NCI-H146 (cell line): ENCODE data around the gene NR6A1.
"Not testable (repeated sequence)": the region's sequence is repeated elsewhere in the genome, so short reads cannot be mapped to it uniquely, and the experiment has no call there.

Experiments used
- DNase-seq: peaks from one replicate; lab custom pipeline; 2025; lab: John Stamatoyannopoulos, UW

The NR6A1 gene

DNA sequence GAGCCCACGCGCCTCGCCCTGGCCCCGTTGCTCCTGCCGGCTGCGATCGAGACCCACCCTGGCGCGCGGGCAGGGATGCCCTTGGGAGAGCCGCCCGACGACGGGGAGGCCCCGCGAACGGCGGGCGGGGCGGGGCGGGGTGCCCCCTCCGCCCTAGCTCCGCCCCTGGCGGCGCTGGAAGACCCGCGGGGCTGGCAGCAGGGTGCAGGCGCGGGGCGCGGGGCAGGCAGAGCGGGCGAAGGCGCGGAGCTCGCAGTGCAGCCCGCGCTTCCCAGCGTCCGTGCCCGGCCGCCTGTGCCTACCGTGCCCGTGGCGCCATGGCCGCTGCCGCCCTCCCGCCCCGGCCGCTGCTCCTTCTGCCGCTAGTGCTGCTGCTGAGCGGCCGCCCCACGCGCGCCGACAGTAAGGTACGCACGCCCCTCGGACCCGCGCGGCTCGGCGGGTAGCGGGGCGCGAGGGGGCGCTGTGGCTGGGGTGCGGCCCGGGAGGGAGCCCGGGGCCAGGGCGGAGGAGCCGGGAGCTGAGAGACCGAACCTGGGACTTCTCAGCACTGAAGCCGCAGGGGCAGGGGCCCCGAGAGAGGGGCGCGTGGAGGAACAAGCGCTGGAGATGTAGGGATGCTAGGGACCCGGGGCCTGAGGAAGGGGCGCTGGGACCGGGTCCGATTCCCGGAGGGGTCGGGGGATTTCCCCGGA, 6.0 kb upstream of the NR6A1 start, which contains the start of gene OLFML2A:
Gene OLFML2A, plus strand, starts transcription at position 180 of the 695 bp plus-strand sequence. Its CDS starts 138 bp downstream, at position 318.
- DNase-seq = peak; percentile 45

GRCh38 chr9:124776618-124776953, 5.5 kb upstream of the NR6A1 start:
- DNase-seq = no peak

DNA sequence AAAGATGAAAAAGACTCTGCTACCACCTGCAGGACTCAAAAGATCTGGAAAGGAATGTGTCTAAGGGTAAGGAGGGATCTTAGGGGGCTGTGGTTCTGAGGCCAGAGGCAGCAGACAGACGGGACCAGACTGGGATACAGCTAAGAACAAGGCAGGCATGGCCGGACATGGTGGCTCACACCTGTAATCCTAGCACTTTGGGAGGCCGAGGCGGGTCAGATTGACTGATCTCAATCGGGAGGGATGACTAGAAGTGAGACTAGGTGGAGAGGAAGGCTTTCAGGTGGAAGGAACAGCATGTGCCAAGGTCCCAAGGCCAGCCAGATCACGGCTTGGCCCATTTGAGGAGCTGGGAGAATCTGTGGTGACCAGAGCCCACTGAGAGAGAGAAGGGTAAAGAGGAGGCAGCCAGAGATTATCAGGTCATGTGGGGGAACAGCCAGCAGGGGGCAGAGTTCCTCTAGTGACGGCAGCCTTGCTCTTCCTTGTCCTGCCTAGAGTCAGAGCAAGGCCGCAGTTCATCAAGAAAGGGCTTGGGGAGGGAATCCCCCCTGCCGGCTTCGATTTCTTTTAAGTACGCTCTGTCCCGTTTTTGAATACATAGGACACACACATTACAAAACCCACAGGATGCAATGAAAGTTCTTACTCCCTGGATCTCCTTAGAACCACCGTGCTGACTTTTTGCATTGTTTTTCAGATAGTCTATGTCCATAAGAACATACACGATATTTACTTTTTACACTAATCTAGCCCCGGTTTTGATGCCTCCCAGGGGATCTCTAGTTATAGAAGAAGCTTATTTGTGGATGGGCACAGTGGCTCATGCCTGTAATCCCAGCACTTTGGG, 3.2 kb upstream of the NR6A1 start:
- DNase-seq = peak; percentile 52

DNA sequence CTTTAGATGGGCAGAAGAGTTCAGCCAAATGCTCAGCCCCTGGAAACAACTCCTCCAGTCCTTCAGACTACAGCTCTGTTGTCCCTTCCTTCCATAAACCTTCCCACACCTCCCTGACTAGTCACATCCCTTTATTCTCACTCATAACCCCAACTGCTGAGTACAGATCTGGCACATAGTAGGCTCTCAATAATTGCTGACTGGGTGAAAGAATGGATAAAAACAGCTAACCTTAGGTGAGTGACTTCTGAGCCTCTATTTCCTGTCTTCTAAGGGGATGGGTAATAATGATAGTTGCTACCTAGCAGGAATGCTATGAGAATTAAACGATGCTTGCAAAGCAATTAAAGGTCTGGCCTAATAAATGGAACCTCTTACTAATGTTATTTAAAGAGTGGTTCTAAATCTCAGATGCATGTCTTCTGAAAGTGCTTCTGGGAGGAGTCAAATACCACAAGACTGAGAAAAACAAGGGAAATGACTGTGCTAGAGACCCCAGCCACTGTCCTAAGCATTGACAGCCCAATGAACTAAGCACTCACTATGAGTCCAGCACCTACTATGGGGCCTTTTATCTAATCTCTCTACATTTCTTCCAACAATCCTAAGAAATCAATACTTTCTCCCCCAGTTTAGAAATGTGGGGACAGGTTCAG, 2.5 kb upstream of the NR6A1 start:
- DNase-seq = no peak

DNA sequence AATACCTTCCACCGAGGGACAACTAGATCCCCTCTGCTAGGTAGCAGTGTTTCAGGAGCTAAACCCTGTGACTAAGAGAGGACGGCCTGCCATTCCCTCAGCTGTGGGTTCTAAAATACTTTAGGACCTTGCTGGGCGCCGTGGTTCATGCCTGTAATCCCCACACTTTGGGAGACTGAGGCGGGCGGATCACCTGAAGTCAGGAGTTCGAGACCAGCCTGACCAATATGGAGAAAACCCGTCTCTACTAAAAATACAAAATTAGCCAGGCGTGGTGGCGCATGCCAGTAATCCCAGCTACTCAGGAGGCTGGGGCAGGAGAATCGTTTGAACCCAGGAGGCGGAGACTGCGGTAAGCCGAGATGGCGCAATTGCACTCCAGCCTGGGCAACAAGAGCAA, 1.8 kb upstream of the NR6A1 start:
- DNase-seq = not testable (repeated sequence)

DNA sequence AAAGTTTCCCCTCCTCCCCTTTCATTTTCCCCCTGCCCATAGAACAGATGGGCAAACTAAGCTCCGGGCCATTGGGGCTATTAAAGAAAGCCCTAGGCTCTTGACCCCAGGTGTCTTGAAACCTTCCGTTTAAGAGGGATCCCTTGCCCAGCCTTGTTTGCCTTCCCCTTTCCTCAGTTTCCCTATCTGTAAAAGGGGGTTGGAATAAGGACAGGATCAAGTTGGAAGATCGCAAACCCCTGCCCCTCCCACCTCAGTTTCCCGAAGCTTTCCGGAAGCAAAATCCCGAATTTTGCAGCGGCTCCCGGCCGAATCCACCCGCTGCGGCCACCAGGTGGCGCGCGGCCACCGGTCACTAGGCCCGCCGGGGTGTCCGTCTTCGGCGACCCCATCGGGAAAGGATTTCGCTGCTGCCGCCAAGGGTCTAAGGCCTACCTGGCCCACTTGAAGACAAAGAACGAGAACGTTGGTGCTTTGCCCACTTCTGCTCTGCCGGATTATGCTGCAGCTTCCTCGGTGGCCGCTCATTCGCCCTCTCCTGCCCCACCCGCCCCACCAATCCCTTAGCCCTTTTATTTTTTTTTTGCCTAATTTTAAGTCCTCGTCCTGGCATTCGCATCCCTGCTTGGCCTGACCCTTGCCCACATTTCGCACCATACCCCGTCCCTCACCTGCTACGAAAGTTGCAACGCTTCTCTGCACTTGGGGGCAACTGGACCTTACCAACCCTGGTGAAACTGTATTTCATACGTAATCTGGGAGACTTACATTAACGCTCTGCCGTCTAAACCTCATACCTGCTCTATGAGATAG, 962 bp upstream of the NR6A1 start:
- DNase-seq = peak; percentile 49

GRCh38 chr9:124770359-124771020, 621 bp downstream of the NR6A1 start:
- DNase-seq = peak; percentile 54

- peak; percentile 57 for DNase-seq
These were observed 1.4 kb downstream of the NR6A1 start for GRCh38 chr9:124769549-124770358.

GRCh38 chr9:124768750-124769548, 2.2 kb downstream of the NR6A1 start:
- DNase-seq = no peak

DNA sequence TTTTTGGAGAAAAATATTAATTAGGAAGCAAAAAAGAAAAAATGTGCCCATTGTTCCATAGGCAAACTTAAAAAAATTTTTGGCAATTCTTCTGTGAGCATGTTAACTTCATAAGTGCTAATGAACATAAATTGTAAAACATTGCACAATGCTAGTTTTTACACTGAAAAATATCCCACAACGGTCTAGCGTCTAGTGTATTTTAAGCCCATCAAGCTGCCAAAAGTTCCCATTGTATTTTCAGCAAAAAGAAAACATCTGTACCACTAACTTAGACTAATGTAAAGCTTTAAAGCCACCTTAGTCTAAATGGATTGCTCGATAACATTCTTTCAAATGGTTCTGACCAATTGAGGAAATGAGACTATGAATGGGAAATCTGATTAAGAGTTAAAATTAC, 2.8 kb downstream of the NR6A1 start:
- no peak for DNase-seq

DNA sequence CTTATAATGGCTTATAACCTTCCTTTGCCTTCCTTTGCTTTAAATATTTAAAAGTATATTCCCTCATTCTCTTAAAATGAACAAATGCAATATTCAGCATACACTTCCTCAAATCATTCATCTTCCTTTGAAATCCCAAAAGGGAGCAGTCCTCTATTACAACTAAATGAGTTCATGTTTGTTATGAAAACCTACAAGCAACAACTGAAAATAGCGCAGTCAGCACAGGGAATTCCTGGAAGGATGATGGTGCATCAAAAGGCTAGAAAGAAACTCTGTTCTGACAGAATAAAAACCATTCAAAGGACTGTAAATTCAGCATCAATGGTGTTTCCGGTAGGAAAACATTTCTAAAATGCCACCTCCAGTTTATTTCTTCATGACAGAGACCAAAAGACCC, 3.3 kb downstream of the NR6A1 start:
- no peak for DNase-seq

GRCh38 chr9:124766815-124767554, 4.1 kb downstream of the NR6A1 start:
- no peak for DNase-seq

DNA sequence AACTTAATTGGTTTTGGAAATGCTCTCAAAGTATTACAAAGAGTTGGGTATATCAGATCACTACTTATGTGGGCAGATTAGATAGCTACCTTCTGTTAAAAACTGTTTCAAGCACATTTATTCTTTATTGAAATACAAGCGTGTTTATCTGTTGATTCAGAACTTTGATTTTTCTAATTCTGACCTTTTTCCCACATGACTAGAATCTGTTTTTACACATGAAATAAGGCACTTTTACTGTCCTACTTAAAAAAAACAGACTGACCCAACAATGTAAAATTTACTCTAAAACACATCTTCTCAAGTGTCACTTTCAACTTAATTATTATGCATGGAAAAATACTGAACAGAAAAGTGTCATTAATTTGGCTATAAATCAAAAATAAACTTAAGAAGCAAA, 4.8 kb downstream of the NR6A1 start:
- no peak for DNase-seq

- DNase-seq = no peak
These were observed 5.7 kb downstream of the NR6A1 start for GRCh38 chr9:124765439-124765835.

DNA sequence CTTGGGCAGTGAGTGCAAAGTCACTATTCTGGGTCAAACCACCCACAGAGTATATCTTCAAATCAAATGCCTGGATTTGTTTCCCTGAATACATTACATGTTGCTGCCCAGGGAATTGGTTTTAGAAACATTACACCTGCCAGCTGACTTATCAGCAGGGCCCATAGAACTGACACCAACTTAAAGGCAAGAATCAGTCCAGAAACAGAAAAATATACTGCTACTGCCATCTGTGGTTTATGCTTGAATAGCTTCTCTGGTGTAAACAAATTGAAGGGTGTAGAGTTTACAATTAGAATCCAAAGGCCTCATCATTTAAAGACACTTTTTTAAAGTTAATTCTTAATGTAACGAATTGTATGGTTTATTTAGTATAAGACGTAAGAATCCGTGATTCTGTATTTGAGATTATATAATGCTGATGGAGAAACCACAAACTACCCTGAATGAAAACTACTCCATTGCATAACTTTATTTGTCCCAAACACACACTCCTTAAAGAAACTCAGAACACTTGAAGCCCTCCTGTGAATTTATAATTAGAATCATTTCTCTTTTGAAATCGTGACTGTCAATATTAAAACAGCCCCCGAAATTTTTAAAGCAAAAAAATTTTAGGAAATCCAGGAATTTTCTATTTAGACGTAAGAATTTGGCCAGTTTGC, 6.2 kb downstream of the NR6A1 start:
- no peak for DNase-seq

DNA sequence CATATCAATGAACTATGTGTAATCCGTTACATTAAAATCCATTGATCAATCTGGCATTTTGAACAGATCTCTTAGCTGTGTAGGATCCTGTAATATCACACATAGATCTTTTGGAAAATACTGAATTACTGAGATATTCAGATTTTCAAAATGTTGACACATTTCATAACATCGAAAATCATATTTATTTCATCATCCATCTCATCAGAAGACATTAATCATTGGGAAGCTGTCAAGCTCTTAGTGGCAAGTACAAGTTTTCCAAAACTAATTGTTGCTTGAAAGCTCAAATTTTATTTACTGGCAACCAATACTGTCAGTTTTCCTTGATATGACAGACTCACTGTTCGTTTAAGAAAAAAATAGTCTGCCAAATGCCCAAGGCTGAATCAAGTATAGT, 8.5 kb downstream of the NR6A1 start:
- no peak for DNase-seq

DNA sequence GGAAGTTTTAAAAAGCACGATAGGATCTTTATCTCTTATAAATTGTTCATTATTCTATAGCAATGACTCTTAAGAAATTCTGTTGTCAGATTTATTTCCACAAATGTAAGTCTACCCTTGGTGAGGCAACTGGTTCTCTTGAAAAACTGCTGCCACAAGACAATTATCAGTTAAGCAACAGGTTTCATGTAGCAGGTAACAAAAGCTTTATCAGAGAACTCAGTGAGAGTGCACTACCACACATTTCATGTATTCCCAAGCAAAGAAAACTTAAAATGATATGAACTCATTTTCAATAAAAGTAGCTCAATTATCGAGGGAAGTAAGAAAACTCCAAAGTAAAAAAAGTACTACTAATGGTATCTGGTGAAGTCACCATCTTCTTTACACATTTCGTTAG, 9.4 kb downstream of the NR6A1 start:
- DNase-seq = no peak

DNA sequence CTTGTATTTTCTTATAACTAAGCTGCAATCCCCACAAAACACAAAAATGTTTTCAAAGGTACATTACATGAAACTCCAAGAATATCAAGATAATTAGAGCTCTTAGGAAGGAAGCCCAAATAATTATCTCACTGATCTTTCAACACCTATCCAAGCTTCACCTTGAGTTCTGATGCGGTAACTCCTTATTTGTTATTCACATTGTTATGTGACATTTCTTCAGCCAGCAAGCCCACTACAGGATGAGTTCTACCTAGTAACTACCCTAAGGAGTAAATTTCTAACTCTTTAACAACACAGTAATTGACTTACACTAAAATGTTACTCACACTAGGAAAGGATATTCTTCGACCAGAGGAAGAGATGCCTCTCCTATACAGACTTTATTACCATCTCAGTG, 9.9 kb downstream of the NR6A1 start:
- DNase-seq = no peak

DNA sequence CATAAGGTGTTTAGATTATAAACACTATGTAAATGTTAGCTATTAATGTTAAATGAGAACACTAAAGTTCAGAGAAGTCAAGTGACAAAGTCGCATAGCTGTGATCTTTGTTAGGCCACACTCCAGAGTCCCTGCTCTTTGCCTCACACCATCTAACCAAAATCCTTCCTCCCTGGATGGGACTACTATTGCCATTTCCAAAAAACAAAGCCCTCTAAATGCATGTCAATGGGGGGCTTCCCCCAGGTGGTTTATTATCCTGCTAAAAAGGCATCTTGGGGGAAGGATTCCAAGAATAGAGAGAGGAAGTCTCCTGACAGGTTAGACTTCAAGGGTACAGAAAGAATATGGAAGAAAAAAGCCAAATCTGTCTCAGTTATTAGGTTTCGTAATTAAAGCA, 10.4 kb downstream of the NR6A1 start:
- DNase-seq = no peak
